Measurements from ENCODE around the gene ARL17B.
"Not testable (repeated sequence)": the region's sequence is repeated elsewhere in the genome, so short reads cannot be mapped to it uniquely, and the experiment has no call there.

Gene ARL17B

GRCh38 chr17:46361755-46362154 is at the start of gene ARL17B:
Gene ARL17B (minus strand): TSS chr17:46361766. CDS start chr17:46358397, 3,369 bp downstream.
- not testable (repeated sequence) for H3K27me3 ChIP-seq; H3K27ac ChIP-seq; H3K9me3 ChIP-seq; H3K4me1 ChIP-seq (ENCODE audit: control insufficient read depth in 1 of 2, insufficient read depth in 1 of 2, low read depth in 1 of 2, low read length in 1 of 2); H3K36me3 ChIP-seq
- H3K4me3 ChIP-seq (ENCODE audit: low read depth in 1 of 2, low read length in 1 of 2) = peak within 1 kb of the TSS; percentile 46 to 47

DNA sequence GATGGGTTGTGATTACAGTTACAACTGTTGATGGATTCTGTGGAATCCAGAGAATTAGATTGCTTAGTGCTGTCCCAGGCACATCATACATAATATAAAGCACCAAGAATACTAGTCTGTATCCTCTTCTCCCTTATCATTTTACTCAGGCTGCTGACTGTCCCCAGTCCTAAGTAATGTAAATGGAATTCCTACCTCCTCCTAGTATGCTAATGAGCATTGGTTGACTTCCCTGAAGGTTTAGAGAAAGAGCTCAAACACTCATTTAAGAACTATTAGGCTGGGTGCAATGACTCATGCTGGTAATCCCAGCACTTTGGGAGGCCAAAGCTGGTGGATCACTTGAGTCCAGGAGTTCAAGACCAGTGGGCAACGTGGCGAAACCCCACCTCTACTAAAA is 48.3 kb upstream of the ARL17B start:
- H3K4me3 ChIP-seq (ENCODE audit: low read depth in 1 of 2, low read length in 1 of 2); H3K27ac ChIP-seq; H3K27me3 ChIP-seq: not testable (repeated sequence)

GRCh38 chr17:46407155-46407554 is 45.6 kb upstream of the ARL17B start:
- not testable (repeated sequence) for H3K9me3 ChIP-seq; H3K4me3 ChIP-seq (ENCODE audit: low read depth in 1 of 2, low read length in 1 of 2); H3K27ac ChIP-seq; H3K36me3 ChIP-seq; H3K4me1 ChIP-seq (ENCODE audit: control insufficient read depth in 1 of 2, insufficient read depth in 1 of 2, low read depth in 1 of 2, low read length in 1 of 2); H3K27me3 ChIP-seq

More for the DNA sequence above, 48.3 kb upstream of the ARL17B start:
- not testable (repeated sequence) for H3K4me1 ChIP-seq (ENCODE audit: control insufficient read depth in 1 of 2, insufficient read depth in 1 of 2, low read depth in 1 of 2, low read length in 1 of 2); H3K36me3 ChIP-seq; H3K9me3 ChIP-seq

- H3K27ac ChIP-seq; H3K36me3 ChIP-seq; H3K27me3 ChIP-seq; H3K4me1 ChIP-seq (ENCODE audit: control insufficient read depth in 1 of 2, insufficient read depth in 1 of 2, low read depth in 1 of 2, low read length in 1 of 2); H3K9me3 ChIP-seq; H3K4me3 ChIP-seq (ENCODE audit: low read depth in 1 of 2, low read length in 1 of 2): not testable (repeated sequence)
These were observed 39.6 kb upstream of the ARL17B start for GRCh38 chr17:46401033-46401787.

DNA sequence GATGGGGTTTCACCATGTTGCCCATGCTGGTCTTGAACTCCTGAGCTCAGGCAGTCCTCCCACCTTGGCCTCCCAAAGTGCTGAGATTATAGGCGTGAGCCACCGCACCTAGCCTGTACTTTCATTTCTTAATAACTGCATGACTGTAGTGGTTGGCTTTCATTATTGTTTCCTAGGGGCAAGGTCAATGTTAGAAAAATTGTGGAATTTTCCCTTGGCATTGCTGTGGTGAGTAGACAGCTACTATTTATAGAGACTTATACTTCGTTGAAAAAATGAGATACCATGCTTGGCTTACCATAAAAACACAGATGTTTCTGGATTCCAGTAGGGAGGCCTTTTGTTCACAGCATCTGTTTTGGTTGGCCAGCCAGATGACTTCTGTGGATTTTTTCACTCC is 39.0 kb upstream of the ARL17B start:
- not testable (repeated sequence) for H3K9me3 ChIP-seq; H3K4me1 ChIP-seq (ENCODE audit: control insufficient read depth in 1 of 2, insufficient read depth in 1 of 2, low read depth in 1 of 2, low read length in 1 of 2); H3K4me3 ChIP-seq (ENCODE audit: low read depth in 1 of 2, low read length in 1 of 2); H3K27me3 ChIP-seq; H3K36me3 ChIP-seq; H3K27ac ChIP-seq

DNA sequence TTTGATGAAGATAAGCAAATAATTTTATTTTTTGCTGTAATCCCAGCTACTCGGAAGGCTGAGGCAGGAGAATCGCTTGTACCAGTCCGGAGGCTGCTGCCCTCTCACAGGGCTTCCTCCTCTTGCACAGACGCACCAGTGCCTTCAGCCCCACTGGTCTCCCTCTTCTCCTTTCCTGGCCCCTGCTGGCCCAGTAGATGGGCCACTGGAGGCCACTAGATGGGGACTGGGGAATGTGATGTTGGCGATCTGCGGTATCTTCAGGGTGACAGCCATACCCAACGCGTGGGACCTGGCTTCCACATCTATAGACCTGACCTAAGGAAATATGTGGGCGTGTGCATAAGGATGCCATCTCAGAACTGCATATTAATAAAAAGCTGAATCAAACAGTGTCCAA is 38.4 kb upstream of the ARL17B start:
- not testable (repeated sequence) for H3K9me3 ChIP-seq; H3K27ac ChIP-seq; H3K4me1 ChIP-seq (ENCODE audit: control insufficient read depth in 1 of 2, insufficient read depth in 1 of 2, low read depth in 1 of 2, low read length in 1 of 2); H3K36me3 ChIP-seq; H3K27me3 ChIP-seq; H3K4me3 ChIP-seq (ENCODE audit: low read depth in 1 of 2, low read length in 1 of 2)

- H3K4me1 ChIP-seq (ENCODE audit: control insufficient read depth in 1 of 2, insufficient read depth in 1 of 2, low read depth in 1 of 2, low read length in 1 of 2); H3K4me3 ChIP-seq (ENCODE audit: low read depth in 1 of 2, low read length in 1 of 2); H3K27me3 ChIP-seq; H3K9me3 ChIP-seq; H3K27ac ChIP-seq; H3K36me3 ChIP-seq: not testable (repeated sequence)
These were observed 34.7 kb upstream of the ARL17B start for GRCh38 chr17:46396292-46396691.

DNA sequence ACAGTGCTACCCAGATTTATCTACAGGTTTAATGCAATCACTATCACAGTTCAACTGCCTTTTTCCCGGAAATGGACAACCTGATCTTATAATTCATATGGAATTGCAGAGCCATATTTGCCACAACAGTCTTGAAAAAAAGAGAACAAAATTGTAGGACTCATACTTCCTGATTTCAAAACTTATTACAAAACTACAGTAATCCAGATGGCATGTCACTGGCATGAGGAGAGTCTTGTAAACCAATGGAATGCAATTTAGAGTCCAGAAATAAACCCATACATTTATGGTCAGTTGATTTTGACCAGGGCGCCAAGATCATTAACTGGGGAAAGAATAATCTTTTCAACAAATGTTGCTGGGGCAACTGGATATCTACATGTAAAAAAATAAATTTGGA is 32.1 kb upstream of the ARL17B start:
- not testable (repeated sequence) for H3K36me3 ChIP-seq; H3K27me3 ChIP-seq; H3K4me1 ChIP-seq (ENCODE audit: control insufficient read depth in 1 of 2, insufficient read depth in 1 of 2, low read depth in 1 of 2, low read length in 1 of 2); H3K27ac ChIP-seq; H3K4me3 ChIP-seq (ENCODE audit: low read depth in 1 of 2, low read length in 1 of 2); H3K9me3 ChIP-seq

DNA sequence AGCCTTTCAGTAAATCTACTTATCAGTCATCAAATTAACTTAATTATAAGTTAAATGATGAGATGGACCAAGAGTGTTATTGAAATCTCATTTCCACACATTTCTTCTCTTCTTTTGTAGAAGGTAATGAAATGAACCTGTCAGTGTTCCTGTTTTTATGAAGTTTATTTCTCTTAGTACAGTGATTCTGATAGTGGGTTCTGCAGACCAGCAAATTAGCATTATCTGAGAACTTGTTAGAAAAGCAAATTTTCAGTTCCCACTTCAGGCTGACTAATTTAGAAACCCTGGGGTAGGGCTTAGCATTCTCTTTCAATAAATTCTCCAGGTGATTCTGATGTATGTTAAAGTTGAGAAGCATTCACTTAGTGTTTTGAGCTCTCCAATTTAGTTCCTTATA is 23.9 kb upstream of the ARL17B start:
- H3K36me3 ChIP-seq; H3K9me3 ChIP-seq; H3K27me3 ChIP-seq; H3K27ac ChIP-seq; H3K4me3 ChIP-seq (ENCODE audit: low read depth in 1 of 2, low read length in 1 of 2); H3K4me1 ChIP-seq (ENCODE audit: control insufficient read depth in 1 of 2, insufficient read depth in 1 of 2, low read depth in 1 of 2, low read length in 1 of 2): not testable (repeated sequence)

DNA sequence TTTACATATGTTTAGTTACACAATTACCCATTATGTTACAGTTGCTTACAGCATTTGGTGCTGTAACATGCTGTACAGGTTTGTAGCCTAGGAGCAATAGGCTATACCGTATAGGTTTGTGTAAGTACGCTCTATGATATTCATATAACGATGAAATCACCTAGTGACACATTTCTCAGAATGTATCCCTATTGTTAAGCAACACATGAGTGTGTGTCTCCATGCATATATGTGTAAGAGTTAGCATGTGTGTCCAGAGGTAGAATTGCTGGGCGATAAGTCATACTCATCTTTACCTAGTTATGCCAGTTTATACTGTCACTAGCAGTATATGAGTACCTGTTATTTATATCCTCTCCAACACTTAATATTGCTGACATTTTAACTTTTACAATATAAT is 21.6 kb upstream of the ARL17B start:
- H3K27me3 ChIP-seq; H3K4me1 ChIP-seq (ENCODE audit: control insufficient read depth in 1 of 2, insufficient read depth in 1 of 2, low read depth in 1 of 2, low read length in 1 of 2); H3K4me3 ChIP-seq (ENCODE audit: low read depth in 1 of 2, low read length in 1 of 2); H3K9me3 ChIP-seq; H3K27ac ChIP-seq; H3K36me3 ChIP-seq: not testable (repeated sequence)

DNA sequence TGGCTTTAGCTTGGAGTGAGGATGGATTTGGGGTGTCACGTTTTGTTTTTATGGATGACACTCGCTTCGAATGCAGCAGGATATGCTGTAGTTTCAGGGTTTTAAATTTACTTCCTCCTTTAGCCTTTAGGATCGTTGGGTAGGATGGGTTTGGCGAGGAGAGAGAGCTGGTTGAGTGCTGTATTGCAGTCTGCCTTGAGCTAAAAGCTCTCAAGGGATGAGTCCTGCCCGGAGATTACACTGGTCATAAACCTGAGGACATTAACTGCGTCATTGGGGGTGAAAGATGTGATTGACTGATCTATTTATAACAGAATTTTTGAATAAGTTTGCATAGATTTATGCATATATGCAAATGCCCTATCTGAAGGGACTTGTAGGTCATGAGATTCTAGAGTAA is 11.9 kb upstream of the ARL17B start:
- not testable (repeated sequence) for H3K4me1 ChIP-seq (ENCODE audit: control insufficient read depth in 1 of 2, insufficient read depth in 1 of 2, low read depth in 1 of 2, low read length in 1 of 2); H3K4me3 ChIP-seq (ENCODE audit: low read depth in 1 of 2, low read length in 1 of 2); H3K36me3 ChIP-seq; H3K27me3 ChIP-seq; H3K9me3 ChIP-seq; H3K27ac ChIP-seq

- H3K36me3 ChIP-seq; H3K4me1 ChIP-seq (ENCODE audit: control insufficient read depth in 1 of 2, insufficient read depth in 1 of 2, low read depth in 1 of 2, low read length in 1 of 2); H3K9me3 ChIP-seq; H3K4me3 ChIP-seq (ENCODE audit: low read depth in 1 of 2, low read length in 1 of 2); H3K27ac ChIP-seq; H3K27me3 ChIP-seq: not testable (repeated sequence)
These were observed 11.0 kb upstream of the ARL17B start for GRCh38 chr17:46372236-46373229.

GRCh38 chr17:46367520-46367919 is 6.0 kb upstream of the ARL17B start:
- H3K4me1 ChIP-seq (ENCODE audit: control insufficient read depth in 1 of 2, insufficient read depth in 1 of 2, low read depth in 1 of 2, low read length in 1 of 2); H3K36me3 ChIP-seq; H3K9me3 ChIP-seq; H3K27ac ChIP-seq; H3K27me3 ChIP-seq; H3K4me3 ChIP-seq (ENCODE audit: low read depth in 1 of 2, low read length in 1 of 2): not testable (repeated sequence)
